ENCODE measurements around the gene PLEKHG7. TPM values are rescaled to one million over a fixed set of nuclear protein-coding genes. Genes with fewer than 3 reads are reported as not detected.

PLEKHG7 gene
- total and polyA plus RNA-seq, 4 donors, result 0.81 to 6.1 (median 3.1) TPM

GRCh38 chr12:92794814-92795213, 92.0 kb downstream of the PLEKHG7 start:
- no peaks in the 10 kb centered on the region for H3K9me3 ChIP-seq (ENCODE audit: control insufficient read depth in 4 of 4, insufficient read depth in 3 of 4, low read length in 3 of 4)
- H3K36me3 ChIP-seq (ENCODE audit: control insufficient read depth in 4 of 4, insufficient read depth in 4 of 4, low read length in 4 of 4), result peaks cover 0 to 8% (median 2%) of the 10 kb centered on the region in 4 donors
- H3K4me3 ChIP-seq, result no peak overlapping the region
- H3K27me3 ChIP-seq (ENCODE audit: control insufficient read depth in 3 of 3, insufficient read depth in 3 of 3, low read length in 2 of 3), result no peaks in the 10 kb centered on the region
- no peak overlapping the region for H3K9ac ChIP-seq (ENCODE audit: insufficient read depth in 1 of 2, low read length in 2 of 2)
- DNase-seq (no peak), ATAC-seq (ENCODE audit: insufficient read depth, low FRiP score) (no peak)
- H3K27ac ChIP-seq (ENCODE audit: low read depth in 1 of 2, low read length in 1 of 2), result no peak overlapping the region
- H3K4me1 ChIP-seq (ENCODE audit: control insufficient read depth in 5 of 5, insufficient read depth in 5 of 5, low read length in 5 of 5), result no peaks in the 10 kb centered on the region
- TF ChIP-seq, protein P1, sequence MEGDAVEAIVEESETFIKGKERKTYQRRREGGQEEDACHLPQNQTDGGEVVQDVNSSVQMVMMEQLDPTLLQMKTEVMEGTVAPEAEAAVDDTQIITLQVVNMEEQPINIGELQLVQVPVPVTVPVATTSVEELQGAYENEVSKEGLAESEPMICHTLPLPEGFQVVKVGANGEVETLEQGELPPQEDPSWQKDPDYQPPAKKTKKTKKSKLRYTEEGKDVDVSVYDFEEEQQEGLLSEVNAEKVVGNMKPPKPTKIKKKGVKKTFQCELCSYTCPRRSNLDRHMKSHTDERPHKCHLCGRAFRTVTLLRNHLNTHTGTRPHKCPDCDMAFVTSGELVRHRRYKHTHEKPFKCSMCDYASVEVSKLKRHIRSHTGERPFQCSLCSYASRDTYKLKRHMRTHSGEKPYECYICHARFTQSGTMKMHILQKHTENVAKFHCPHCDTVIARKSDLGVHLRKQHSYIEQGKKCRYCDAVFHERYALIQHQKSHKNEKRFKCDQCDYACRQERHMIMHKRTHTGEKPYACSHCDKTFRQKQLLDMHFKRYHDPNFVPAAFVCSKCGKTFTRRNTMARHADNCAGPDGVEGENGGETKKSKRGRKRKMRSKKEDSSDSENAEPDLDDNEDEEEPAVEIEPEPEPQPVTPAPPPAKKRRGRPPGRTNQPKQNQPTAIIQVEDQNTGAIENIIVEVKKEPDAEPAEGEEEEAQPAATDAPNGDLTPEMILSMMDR (IDR thresholded peaks at IDR 0.05; ENCODE audit: control extremely low read depth, extremely low read depth), result no peak

DNA sequence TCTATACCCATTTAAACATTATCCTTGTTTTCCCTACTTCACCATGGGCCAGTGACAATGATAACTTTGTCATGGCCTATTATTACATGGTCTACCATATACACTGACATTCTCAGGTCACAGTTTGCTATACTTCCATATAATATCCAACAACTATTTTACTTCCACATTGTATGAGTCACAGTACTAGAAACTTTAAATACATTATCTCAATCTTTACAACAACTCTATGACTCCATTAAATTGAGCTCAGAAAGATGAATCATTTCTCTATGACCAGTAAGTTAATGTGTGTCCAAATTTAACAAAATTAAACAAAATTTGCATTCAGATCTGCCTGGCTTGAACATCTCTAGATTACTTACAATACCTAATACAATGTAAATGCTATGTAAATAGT, 93.9 kb downstream of the PLEKHG7 start:
- H3K36me3 ChIP-seq (ENCODE audit: control insufficient read depth in 4 of 4, insufficient read depth in 4 of 4, low read length in 4 of 4), result peaks cover 0 to 12% (median 5%) of the 10 kb centered on the region in 4 donors
- no peak for DNase-seq
- H3K4me1 ChIP-seq (ENCODE audit: control insufficient read depth in 5 of 5, insufficient read depth in 5 of 5, low read length in 5 of 5), result no peaks in the 10 kb centered on the region
- ATAC-seq (ENCODE audit: insufficient read depth, low FRiP score), result no peak
- no peaks in the 10 kb centered on the region for H3K27me3 ChIP-seq (ENCODE audit: control insufficient read depth in 3 of 3, insufficient read depth in 3 of 3, low read length in 2 of 3)
- H3K27ac ChIP-seq (ENCODE audit: low read depth in 1 of 2, low read length in 1 of 2), result no peak overlapping the region
- TF ChIP-seq, protein P1 (IDR thresholded peaks at IDR 0.05; ENCODE audit: control extremely low read depth, extremely low read depth), result no peak
- no peaks in the 10 kb centered on the region for H3K9me3 ChIP-seq (ENCODE audit: control insufficient read depth in 4 of 4, insufficient read depth in 3 of 4, low read length in 3 of 4)
- no peak overlapping the region for H3K9ac ChIP-seq (ENCODE audit: insufficient read depth in 1 of 2, low read length in 2 of 2)
- H3K4me3 ChIP-seq, result no peak overlapping the region

DNA sequence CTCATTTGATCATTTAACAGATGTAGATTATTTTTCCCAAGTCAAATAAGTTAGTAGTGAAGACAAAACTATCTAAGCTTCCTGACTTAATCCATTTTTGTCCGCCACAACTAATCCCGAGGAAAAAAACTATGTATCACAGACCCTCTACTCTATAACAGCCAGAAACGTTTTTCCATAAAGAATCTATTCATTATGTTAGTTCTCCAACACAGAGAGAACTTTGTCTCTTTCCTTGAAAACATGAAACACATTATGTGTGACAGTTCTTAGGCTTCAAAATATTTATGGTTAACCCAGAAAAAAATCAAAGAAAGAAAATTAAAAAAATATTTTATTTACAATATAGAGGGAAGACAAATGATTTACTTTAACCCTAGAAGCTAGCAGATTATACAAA, 100.1 kb downstream of the PLEKHG7 start:
- 90 to 91% methylated on average over 3 of the region's 3 CpGs for WGBS, 2 donors
- ATAC-seq (ENCODE audit: insufficient read depth, low FRiP score), result no peak
- Histone ChIP-seq H3K9me3 (ENCODE audit: control insufficient read depth in 4 of 4, insufficient read depth in 3 of 4, low read length in 3 of 4) (no peaks in the 10 kb centered on the region), H3K36me3 (ENCODE audit: control insufficient read depth in 4 of 4, insufficient read depth in 4 of 4, low read length in 4 of 4) (peaks cover 2 to 15% (median 7%) of the 10 kb centered on the region in 4 donors), H3K27ac (ENCODE audit: low read depth in 1 of 2, low read length in 1 of 2) (no peak overlapping the region), H3K9ac (ENCODE audit: insufficient read depth in 1 of 2, low read length in 2 of 2) (no peak overlapping the region), H3K4me1 (ENCODE audit: control insufficient read depth in 5 of 5, insufficient read depth in 5 of 5, low read length in 5 of 5) (peaks cover 0 to 4% (median 0%) of the 10 kb centered on the region in 5 donors), H3K27me3 (ENCODE audit: control insufficient read depth in 3 of 3, insufficient read depth in 3 of 3, low read length in 2 of 3) (no peaks in the 10 kb centered on the region), H3K4me3 (no peak overlapping the region)
- TF ChIP-seq, protein P1 (IDR thresholded peaks at IDR 0.05; ENCODE audit: control extremely low read depth, extremely low read depth), result no peak
- DNase-seq, result no peak

DNA sequence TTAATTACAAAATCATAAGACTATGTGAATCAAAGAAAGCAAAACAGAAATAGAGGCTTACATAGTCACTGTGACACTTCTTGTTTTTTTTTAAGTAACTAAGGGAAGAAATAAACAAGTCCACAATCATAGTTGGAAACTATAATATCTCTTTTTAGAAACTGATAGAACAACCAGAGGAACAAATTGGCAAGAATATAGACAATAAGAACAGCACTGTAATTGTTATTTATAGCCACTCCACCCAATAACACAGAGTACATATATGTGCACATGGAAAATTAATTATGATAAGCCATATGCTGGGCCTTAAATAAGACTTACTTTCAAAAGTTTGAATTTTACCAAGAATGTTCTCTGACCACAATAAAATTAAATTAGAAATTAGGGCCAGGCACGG, 101.1 kb downstream of the PLEKHG7 start:
- 95 to 98% methylated on average over 1 of the region's 1 CpG for WGBS, 2 donors
- TF ChIP-seq, protein P1 (IDR thresholded peaks at IDR 0.05; ENCODE audit: control extremely low read depth, extremely low read depth), result no peak
- peaks cover 0 to 15% (median 11%) of the 10 kb centered on the region in 4 donors for H3K36me3 ChIP-seq (ENCODE audit: control insufficient read depth in 4 of 4, insufficient read depth in 4 of 4, low read length in 4 of 4)
- ATAC-seq (ENCODE audit: insufficient read depth, low FRiP score), result no peak
- no peaks in the 10 kb centered on the region for H3K9me3 ChIP-seq (ENCODE audit: control insufficient read depth in 4 of 4, insufficient read depth in 3 of 4, low read length in 3 of 4)
- no peak for DNase-seq
- H3K27me3 ChIP-seq (ENCODE audit: control insufficient read depth in 3 of 3, insufficient read depth in 3 of 3, low read length in 2 of 3), result no peaks in the 10 kb centered on the region
- peaks cover 0 to 4% (median 0%) of the 10 kb centered on the region in 5 donors for H3K4me1 ChIP-seq (ENCODE audit: control insufficient read depth in 5 of 5, insufficient read depth in 5 of 5, low read length in 5 of 5)
- H3K4me3 ChIP-seq, result no peak overlapping the region
- no peak overlapping the region for H3K27ac ChIP-seq (ENCODE audit: low read depth in 1 of 2, low read length in 1 of 2)
- no peak overlapping the region for H3K9ac ChIP-seq (ENCODE audit: insufficient read depth in 1 of 2, low read length in 2 of 2)

Measured in lung (tissue), 12 donors.